ENCODE results near the gene IMPA2.

Gene IMPA2

GRCh38 chr18:11976315-11977152, 4.8 kb upstream of the IMPA2 start:
- no peaks in the 10 kb centered on the region for H3K79me2 ChIP-seq (ENCODE audit: insufficient read depth, low read length)
- no peak overlapping the region for H3K27ac ChIP-seq (ENCODE audit: low read length)
- H4K20me1 ChIP-seq (ENCODE audit: insufficient read depth, low read length): no peaks in the 10 kb centered on the region
- TF ChIP-seq CTCF (IDR thresholded peaks at IDR 0.05; ENCODE audit: borderline replicate concordance, extremely low read depth, low read length, poor library complexity, severe bottlenecking) (no peak), EZH2 (IDR thresholded peaks at IDR 0.05; ENCODE audit: borderline replicate concordance, low read depth, low read length, severe bottlenecking) (no peak)
- no peak overlapping the region for H2AFZ ChIP-seq (ENCODE audit: low read depth, low read length)
- no peak overlapping the region for H3K4me3 ChIP-seq (ENCODE audit: low read depth in 1 of 2, low read length in 2 of 2)
- no peak overlapping the region for H3K9ac ChIP-seq (ENCODE audit: low read depth, low read length)
- no peak overlapping the region for H3K4me2 ChIP-seq (ENCODE audit: insufficient read depth, low read length)
- no peaks in the 10 kb centered on the region for H3K36me3 ChIP-seq (ENCODE audit: insufficient read depth, low read length)
- H3K4me1 ChIP-seq (ENCODE audit: insufficient read depth, low read length): peaks cover 8% of the 10 kb centered on the region
- DNase-seq (no peak), ATAC-seq (ENCODE audit: insufficient read depth, low read depth) (no peak)
- no peaks in the 10 kb centered on the region for H3K9me3 ChIP-seq (ENCODE audit: insufficient read depth, low read length, severe bottlenecking)
- peaks cover 2% of the 10 kb centered on the region for H3K27me3 ChIP-seq (ENCODE audit: insufficient read depth, low read length, poor library complexity)

GRCh38 chr18:11977153-11977466, 4.2 kb upstream of the IMPA2 start:
- TF ChIP-seq EZH2 (IDR thresholded peaks at IDR 0.05; ENCODE audit: borderline replicate concordance, low read depth, low read length, severe bottlenecking) (no peak), CTCF (IDR thresholded peaks at IDR 0.05; ENCODE audit: borderline replicate concordance, extremely low read depth, low read length, poor library complexity, severe bottlenecking) (no peak)

GRCh38 chr18:11978956-11979355, 2.4 kb upstream of the IMPA2 start:
- TF ChIP-seq CTCF (IDR thresholded peaks at IDR 0.05; ENCODE audit: borderline replicate concordance, extremely low read depth, low read length, poor library complexity, severe bottlenecking): no peak
- no peak for TF ChIP-seq EZH2 (IDR thresholded peaks at IDR 0.05; ENCODE audit: borderline replicate concordance, low read depth, low read length, severe bottlenecking)
- Histone ChIP-seq H3K27me3 (ENCODE audit: insufficient read depth, low read length, poor library complexity) (peaks cover 18% of the 10 kb centered on the region), H3K9ac (ENCODE audit: low read depth, low read length) (no peak overlapping the region), H3K4me3 (ENCODE audit: low read depth in 1 of 2, low read length in 2 of 2) (no peak overlapping the region), H3K4me1 (ENCODE audit: insufficient read depth, low read length) (peaks cover 17% of the 10 kb centered on the region), H4K20me1 (ENCODE audit: insufficient read depth, low read length) (no peaks in the 10 kb centered on the region), H3K4me2 (ENCODE audit: insufficient read depth, low read length) (no peak overlapping the region), H3K27ac (ENCODE audit: low read length) (no peak overlapping the region), H2AFZ (ENCODE audit: low read depth, low read length) (no peak overlapping the region), H3K36me3 (ENCODE audit: insufficient read depth, low read length) (no peaks in the 10 kb centered on the region), H3K9me3 (ENCODE audit: insufficient read depth, low read length, severe bottlenecking) (no peaks in the 10 kb centered on the region), H3K79me2 (ENCODE audit: insufficient read depth, low read length) (no peaks in the 10 kb centered on the region)
- ATAC-seq (ENCODE audit: insufficient read depth, low read depth) (no peak), DNase-seq (no peak)

More at GRCh38 chr18:11977153-11977466, 4.2 kb upstream of the IMPA2 start:
- H3K27me3 ChIP-seq (ENCODE audit: insufficient read depth, low read length, poor library complexity): peaks cover 8% of the 10 kb centered on the region
- no peak overlapping the region for H3K27ac ChIP-seq (ENCODE audit: low read length)
- H2AFZ ChIP-seq (ENCODE audit: low read depth, low read length): no peak overlapping the region
- DNase-seq: no peak
- H3K36me3 ChIP-seq (ENCODE audit: insufficient read depth, low read length): no peaks in the 10 kb centered on the region
- H3K9ac ChIP-seq (ENCODE audit: low read depth, low read length): no peak overlapping the region
- ATAC-seq (ENCODE audit: insufficient read depth, low read depth): no peak
- H4K20me1 ChIP-seq (ENCODE audit: insufficient read depth, low read length): no peaks in the 10 kb centered on the region
- H3K79me2 ChIP-seq (ENCODE audit: insufficient read depth, low read length): no peaks in the 10 kb centered on the region
- peaks cover 14% of the 10 kb centered on the region for H3K4me1 ChIP-seq (ENCODE audit: insufficient read depth, low read length)
- no peak overlapping the region for H3K4me3 ChIP-seq (ENCODE audit: low read depth in 1 of 2, low read length in 2 of 2)
- no peaks in the 10 kb centered on the region for H3K9me3 ChIP-seq (ENCODE audit: insufficient read depth, low read length, severe bottlenecking)
- no peak overlapping the region for H3K4me2 ChIP-seq (ENCODE audit: insufficient read depth, low read length)

Measured in DND-41 (cell line).